Breast epithelium (tissue), 3 donors: Measurements from ENCODE around the gene MINDY4.

ENCODE experiments used
- POLR2A ChIP-seq: fragments of 450-650 bp; IDR thresholded peaks from one replicate; pipeline ENCODE4 v1.6.1; 2016; ENCODE audit warnings: antibody characterized with exemption, mild to moderate bottlenecking, moderate library complexity
- POLR2AphosphoS5 ChIP-seq, 3 donors: sonication (generic); formaldehyde crosslinking; IDR thresholded peaks; one replicate each; pipeline ENCODE4 v1.6.1; 2017; ENCODE audit warnings: antibody characterized with exemption in 3 of 3
- TF ChIP-seq, protein P1 (sequence below), 3 donors: fragments of 450-650 bp; IDR thresholded peaks; one replicate each; pipeline ENCODE4 v1.5.1; 2016 to 2017; ENCODE audit warnings: antibody characterized with exemption in 3 of 3, mild to moderate bottlenecking in 3 of 3, moderate library complexity in 3 of 3

DNA sequence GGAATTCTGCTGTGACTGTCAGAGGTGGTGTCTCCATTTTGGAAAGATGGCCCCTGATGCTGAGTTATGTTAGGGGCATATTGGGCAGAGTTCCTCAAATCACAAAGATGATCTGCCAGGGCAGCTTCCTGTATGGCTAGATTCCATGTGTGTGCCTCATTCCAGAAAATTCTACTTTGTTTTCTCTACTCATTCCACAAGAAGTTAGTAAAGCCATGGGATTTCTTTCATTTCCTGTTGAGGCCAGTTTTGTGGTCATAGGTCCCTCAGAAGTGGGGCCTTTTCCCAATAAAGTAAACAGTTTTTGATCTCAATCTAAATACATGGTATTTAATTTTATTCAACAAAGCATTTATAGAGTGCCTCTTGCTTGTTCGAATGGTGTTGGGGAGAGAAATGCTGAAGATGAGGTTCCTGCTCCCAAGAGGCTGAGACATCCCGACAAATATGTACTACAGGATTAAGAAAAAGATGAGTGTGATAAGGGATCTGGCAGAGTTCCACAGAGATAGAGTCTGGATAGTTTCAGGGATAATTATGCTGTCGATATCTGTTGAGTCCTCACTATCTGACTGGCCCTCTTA, 33.0 kb downstream of the MINDY4 start:
- TF ChIP-seq, protein P1, sequence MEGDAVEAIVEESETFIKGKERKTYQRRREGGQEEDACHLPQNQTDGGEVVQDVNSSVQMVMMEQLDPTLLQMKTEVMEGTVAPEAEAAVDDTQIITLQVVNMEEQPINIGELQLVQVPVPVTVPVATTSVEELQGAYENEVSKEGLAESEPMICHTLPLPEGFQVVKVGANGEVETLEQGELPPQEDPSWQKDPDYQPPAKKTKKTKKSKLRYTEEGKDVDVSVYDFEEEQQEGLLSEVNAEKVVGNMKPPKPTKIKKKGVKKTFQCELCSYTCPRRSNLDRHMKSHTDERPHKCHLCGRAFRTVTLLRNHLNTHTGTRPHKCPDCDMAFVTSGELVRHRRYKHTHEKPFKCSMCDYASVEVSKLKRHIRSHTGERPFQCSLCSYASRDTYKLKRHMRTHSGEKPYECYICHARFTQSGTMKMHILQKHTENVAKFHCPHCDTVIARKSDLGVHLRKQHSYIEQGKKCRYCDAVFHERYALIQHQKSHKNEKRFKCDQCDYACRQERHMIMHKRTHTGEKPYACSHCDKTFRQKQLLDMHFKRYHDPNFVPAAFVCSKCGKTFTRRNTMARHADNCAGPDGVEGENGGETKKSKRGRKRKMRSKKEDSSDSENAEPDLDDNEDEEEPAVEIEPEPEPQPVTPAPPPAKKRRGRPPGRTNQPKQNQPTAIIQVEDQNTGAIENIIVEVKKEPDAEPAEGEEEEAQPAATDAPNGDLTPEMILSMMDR (IDR thresholded peaks at IDR 0.05): no peak
- TF ChIP-seq POLR2A (no peak), POLR2AphosphoS5 (IDR thresholded peaks at IDR 0.05) (no peak)
